OCI-LY1 (cell line): ENCODE data around the gene NSUN2.

Source experiments
- H2AFZ ChIP-seq: fragments of 200-600 bp; sonication (generic), shearing (Covaris generic); 2 replicates; pipeline ENCODE4 v1.6.0; 2014; ENCODE audit warnings: antibody characterized with exemption, mild to moderate bottlenecking, low read length
- H3F3A ChIP-seq: fragments of 200-600 bp; sonication (generic), shearing (Covaris generic); 2 replicates; pipeline ENCODE4 v1.6.0; 2014; ENCODE audit warnings: mild to moderate bottlenecking, antibody characterized with exemption, low read length, moderate library complexity; ENCODE audit not compliant: insufficient read depth
- H3K27ac ChIP-seq: fragments of 200-600 bp; sonication (generic); 2 replicates; pipeline ENCODE4 v1.5.1; 2014; ENCODE audit warnings: low read length, mixed run types, mild to moderate bottlenecking, low read depth; ENCODE audit not compliant: poor library complexity, severe bottlenecking
- H3K27me3 ChIP-seq: fragments of 200-600 bp; sonication (generic); 2 replicates; pipeline ENCODE4 v1.6.0; 2014; ENCODE audit warnings: antibody characterized with exemption, mild to moderate bottlenecking, low read length, moderate library complexity; ENCODE audit not compliant: insufficient read depth
- H3K36me3 ChIP-seq: fragments of 200-600 bp; sonication (generic); 2 replicates; pipeline ENCODE4 v1.6.1; 2014; ENCODE audit warnings: mild to moderate bottlenecking, antibody characterized with exemption, low read length, moderate library complexity, mixed read lengths; ENCODE audit not compliant: insufficient read depth
- H3K4me1 ChIP-seq: fragments of 200-600 bp; sonication (generic); 2 replicates; pipeline ENCODE4 v1.5.1; 2014; ENCODE audit warnings: mild to moderate bottlenecking, low read length, moderate library complexity; ENCODE audit not compliant: insufficient read depth, severe bottlenecking
- H3K4me2 ChIP-seq: fragments of 200-600 bp; sonication (generic), shearing (Covaris generic); 2 replicates; pipeline ENCODE4 v1.6.1; 2014; ENCODE audit warnings: low read length
- H3K4me3 ChIP-seq: fragments of 200-600 bp; sonication (generic); 2 replicates; pipeline ENCODE4 v1.5.1; 2014; ENCODE audit warnings: low read length, low read depth, mild to moderate bottlenecking, mixed read lengths; ENCODE audit not compliant: poor library complexity, severe bottlenecking
- H3K79me2 ChIP-seq: fragments of 200-600 bp; shearing (Covaris generic); 2 replicates; pipeline ENCODE4 v1.6.1; 2016; ENCODE audit warnings: mixed run types, low read length, mixed read lengths; ENCODE audit not compliant: insufficient read depth
- H3K9ac ChIP-seq: fragments of 200-600 bp; sonication (generic), shearing (Covaris generic); 2 replicates; pipeline ENCODE4 v1.6.1; 2014; ENCODE audit warnings: mild to moderate bottlenecking, low read length, mixed read lengths
- H3K9me2 ChIP-seq: fragments of 200-600 bp; sonication (generic), shearing (Covaris generic); 2 replicates; pipeline ENCODE4 v1.6.1; 2014; ENCODE audit warnings: low read depth, mild to moderate bottlenecking, low read length, mixed read lengths
- H3K9me3 ChIP-seq: fragments of 200-600 bp; shearing (Covaris generic); 2 replicates; pipeline ENCODE4 v1.6.1; 2014; ENCODE audit warnings: low read length, mixed read lengths
- H4K20me1 ChIP-seq: fragments of 200-600 bp; sonication (generic), shearing (Covaris generic); 2 replicates; pipeline ENCODE4 v1.6.0; 2016; ENCODE audit warnings: mild to moderate bottlenecking, low read length; ENCODE audit not compliant: insufficient read depth
- EZH2 ChIP-seq: fragments of 200-600 bp; sonication (generic), shearing (Covaris generic); IDR thresholded peaks from 2 replicates; pipeline ENCODE4 v1.8.0; 2017; ENCODE audit warnings: borderline replicate concordance, mixed run types, mild to moderate bottlenecking, antibody characterized with exemption, low read length, moderate library complexity, mixed read lengths
- TF ChIP-seq, protein P1 (sequence below): fragments of 200-600 bp; sonication (generic), shearing (Covaris generic); IDR thresholded peaks from 2 replicates; pipeline ENCODE4 v1.5.1; 2017; ENCODE audit warnings: mild to moderate bottlenecking, antibody characterized with exemption, low read length, moderate library complexity, mixed read lengths

Gene NSUN2

DNA sequence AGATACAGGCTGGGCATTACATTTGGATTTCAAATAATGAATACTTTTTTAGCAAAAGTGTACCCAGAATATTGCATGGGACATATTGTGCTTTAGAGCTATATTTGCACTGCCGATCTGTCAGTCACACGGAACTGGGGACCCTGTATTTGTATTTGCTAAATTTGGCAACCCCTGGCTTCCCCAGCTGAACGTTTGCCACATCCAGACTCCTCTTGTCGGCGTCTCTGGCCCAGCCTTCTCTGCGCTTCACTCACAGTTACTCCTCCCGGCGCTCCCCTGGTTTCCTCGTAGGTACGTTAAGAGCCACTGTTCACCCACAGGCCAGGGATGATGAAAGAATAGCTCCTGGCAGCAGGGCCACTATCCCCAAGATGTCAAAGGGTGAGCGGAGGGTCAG lies 58.7 kb downstream of the NSUN2 start:
- no peak overlapping the region for H3K4me2 ChIP-seq
- no peaks in the 10 kb centered on the region for H3K36me3 ChIP-seq
- no peak overlapping the region for H3K9ac ChIP-seq
- TF ChIP-seq EZH2, result no peak
- TF ChIP-seq, protein P1, sequence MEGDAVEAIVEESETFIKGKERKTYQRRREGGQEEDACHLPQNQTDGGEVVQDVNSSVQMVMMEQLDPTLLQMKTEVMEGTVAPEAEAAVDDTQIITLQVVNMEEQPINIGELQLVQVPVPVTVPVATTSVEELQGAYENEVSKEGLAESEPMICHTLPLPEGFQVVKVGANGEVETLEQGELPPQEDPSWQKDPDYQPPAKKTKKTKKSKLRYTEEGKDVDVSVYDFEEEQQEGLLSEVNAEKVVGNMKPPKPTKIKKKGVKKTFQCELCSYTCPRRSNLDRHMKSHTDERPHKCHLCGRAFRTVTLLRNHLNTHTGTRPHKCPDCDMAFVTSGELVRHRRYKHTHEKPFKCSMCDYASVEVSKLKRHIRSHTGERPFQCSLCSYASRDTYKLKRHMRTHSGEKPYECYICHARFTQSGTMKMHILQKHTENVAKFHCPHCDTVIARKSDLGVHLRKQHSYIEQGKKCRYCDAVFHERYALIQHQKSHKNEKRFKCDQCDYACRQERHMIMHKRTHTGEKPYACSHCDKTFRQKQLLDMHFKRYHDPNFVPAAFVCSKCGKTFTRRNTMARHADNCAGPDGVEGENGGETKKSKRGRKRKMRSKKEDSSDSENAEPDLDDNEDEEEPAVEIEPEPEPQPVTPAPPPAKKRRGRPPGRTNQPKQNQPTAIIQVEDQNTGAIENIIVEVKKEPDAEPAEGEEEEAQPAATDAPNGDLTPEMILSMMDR, result no peak
- no peak overlapping the region for H3K27ac ChIP-seq
- H3K9me2 ChIP-seq, result no peaks in the 10 kb centered on the region
- no peaks in the 10 kb centered on the region for H3K79me2 ChIP-seq
- H3F3A ChIP-seq, result no peaks in the 10 kb centered on the region
- peaks cover 22% of the 10 kb centered on the region for H3K27me3 ChIP-seq
- no peaks in the 10 kb centered on the region for H4K20me1 ChIP-seq
- H2AFZ ChIP-seq, result no peak overlapping the region
- no peak overlapping the region for H3K4me3 ChIP-seq
- no peaks in the 10 kb centered on the region for H3K9me3 ChIP-seq
- no peaks in the 10 kb centered on the region for H3K4me1 ChIP-seq

DNA sequence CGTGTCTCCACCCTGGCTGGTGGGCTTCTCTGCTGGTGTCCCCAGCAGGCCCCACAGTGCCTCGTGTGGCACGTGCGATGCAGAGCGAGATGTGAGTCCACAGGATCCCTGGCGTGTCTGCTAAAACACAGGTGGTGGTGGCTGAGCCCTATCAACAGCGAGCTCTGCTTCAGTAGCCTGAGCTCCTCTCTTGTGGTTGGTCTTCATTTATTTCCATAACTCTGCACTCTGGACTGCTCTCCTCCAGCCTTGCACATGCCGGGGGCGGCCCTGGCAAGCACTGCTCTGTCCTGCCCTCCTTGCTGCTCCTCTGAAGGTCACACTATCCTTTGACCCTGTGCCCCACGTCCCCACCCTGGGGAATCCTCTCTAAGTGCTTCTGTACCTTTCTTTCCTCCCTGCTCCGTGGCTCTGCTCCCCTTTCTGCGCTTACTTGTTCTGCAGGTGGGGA lies 59.2 kb downstream of the NSUN2 start:
- no peak overlapping the region for H3K4me2 ChIP-seq
- no peaks in the 10 kb centered on the region for H3K9me3 ChIP-seq
- H3K27ac ChIP-seq, result no peak overlapping the region
- no peaks in the 10 kb centered on the region for H3K79me2 ChIP-seq
- H2AFZ ChIP-seq, result no peak overlapping the region
- no peak overlapping the region for H3K9ac ChIP-seq
- H3K4me1 ChIP-seq, result no peaks in the 10 kb centered on the region
- no peaks in the 10 kb centered on the region for H4K20me1 ChIP-seq
- H3K4me3 ChIP-seq, result no peak overlapping the region
- no peaks in the 10 kb centered on the region for H3K36me3 ChIP-seq
- no peaks in the 10 kb centered on the region for H3K9me2 ChIP-seq
- peaks cover 21% of the 10 kb centered on the region for H3K27me3 ChIP-seq
- TF ChIP-seq, protein P1, result no peak
- TF ChIP-seq EZH2, result no peak
- H3F3A ChIP-seq, result no peaks in the 10 kb centered on the region

DNA sequence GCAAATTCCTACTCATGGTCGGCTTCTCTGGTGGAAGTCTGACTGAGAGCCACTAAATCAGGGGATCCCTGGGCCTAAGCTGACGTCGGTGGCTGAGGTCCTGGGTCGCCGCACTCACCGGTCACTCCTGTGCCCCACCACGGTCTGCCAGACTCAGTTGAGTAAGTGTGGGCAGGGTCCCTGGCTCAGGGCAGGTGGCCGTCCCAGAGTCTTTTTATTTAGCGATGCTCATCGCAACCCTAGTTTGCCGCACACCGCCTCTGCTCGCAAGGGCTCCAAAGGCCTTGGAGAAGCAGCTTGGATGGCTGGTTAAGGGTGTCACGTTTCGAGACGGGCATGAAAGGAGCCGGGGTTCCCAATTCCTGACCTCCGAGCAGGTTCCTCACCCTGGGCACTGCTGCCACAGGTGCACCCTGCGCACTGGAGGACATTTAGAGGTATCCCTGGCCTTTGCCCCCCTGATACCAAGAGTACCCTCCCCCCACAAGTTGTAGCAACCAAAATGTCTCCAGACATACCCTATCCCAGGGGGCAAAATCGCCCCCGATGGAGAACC lies 59.9 kb downstream of the NSUN2 start:
- no peak overlapping the region for H3K4me2 ChIP-seq
- no peaks in the 10 kb centered on the region for H4K20me1 ChIP-seq
- H3K27ac ChIP-seq, result no peak overlapping the region
- H3K9ac ChIP-seq, result no peak overlapping the region
- H3K4me3 ChIP-seq, result no peak overlapping the region
- H3K9me3 ChIP-seq, result no peaks in the 10 kb centered on the region
- peaks cover 14% of the 10 kb centered on the region for H3K27me3 ChIP-seq
- no peaks in the 10 kb centered on the region for H3F3A ChIP-seq
- no peaks in the 10 kb centered on the region for H3K9me2 ChIP-seq
- H3K4me1 ChIP-seq, result no peaks in the 10 kb centered on the region
- no peaks in the 10 kb centered on the region for H3K79me2 ChIP-seq
- no peak for TF ChIP-seq EZH2
- TF ChIP-seq, protein P1, result no peak
- H3K36me3 ChIP-seq, result no peaks in the 10 kb centered on the region
- H2AFZ ChIP-seq, result no peak overlapping the region
